A549 (cell line): ENCODE measurements around the gene NT5C. TPM values are rescaled to one million over a fixed set of nuclear protein-coding genes. Genes with fewer than 3 reads are reported as not detected.

Source experiments
- ATAC-seq, 2 experiments: fragments of 200-7000 bp in 1 of 2; fragments of >200 bp in 1 of 2; cut with Nextera tagmentation in 1 of 2; cut with Tn5 transposase in 1 of 2; 3 replicates each; pipeline versions ENCODE4 v1.8.0 to v1.9.1; 2018 to 2020; ENCODE audit warnings: mild to moderate bottlenecking in 1 of 2, moderate library complexity in 1 of 2
- CTCF ChIA-PET: fragments of 300-600 bp; sonication (Branson Sonifier 250); formaldehyde crosslinking; extraction: SDS; loops from one replicate; lab custom pipeline; 2021; ENCODE audit warnings: antibody characterized with exemption, inconsistent platforms; lab: Yijun Ruan, JAX
- POLR2A ChIA-PET: fragments of 350-600 bp; formaldehyde crosslinking; extraction: SDS; loops from one replicate; lab custom pipeline; 2021; ENCODE audit warnings: antibody characterized with exemption, inconsistent platforms; lab: Yijun Ruan, JAX
- DNase-seq, 2 experiments: peaks; one replicate each; pipeline versions ENCODE4 v3.0.0 to v3.0.0-alpha.2; 2011 to 2016; ENCODE audit warnings: low read depth in 1 of 2, low spot score in 1 of 2
- FAIRE-seq: peaks from 2 replicates; lab custom pipeline; 2011; peaks lifted over from hg19 to GRCh38; lab: Jason Lieb, UNC
- H3K27ac ChIP-seq, 2 experiments: fragments of >200 bp; sonication (Bioruptor Twin); formaldehyde crosslinking; 3 replicates each; pipeline ENCODE4 v1.5.1; 2016 to 2017
- H3K4me1 ChIP-seq: fragments of >200 bp; sonication (Bioruptor Twin); formaldehyde crosslinking; 3 replicates; pipeline ENCODE4 v1.6.1; 2016
- H3K4me2 ChIP-seq: fragments of >200 bp; sonication (Bioruptor Twin); formaldehyde crosslinking; 3 replicates; pipeline ENCODE4 v1.6.1; 2016
- H3K4me3 ChIP-seq: fragments of >200 bp; sonication (Bioruptor Twin); formaldehyde crosslinking; 3 replicates; pipeline ENCODE4 v1.5.1; 2016
- H3K9me3 ChIP-seq: fragments of >200 bp; sonication (Bioruptor Twin); formaldehyde crosslinking; 3 replicates; pipeline ENCODE4 v1.6.1; 2016
- CBX2 ChIP-seq: fragments of 200-600 bp; sonication (generic); IDR thresholded peaks from 2 replicates; pipeline ENCODE4 v1.6.1; 2016; ENCODE audit warnings: low read depth, mild to moderate bottlenecking, borderline replicate concordance
- EHMT2 ChIP-seq: fragments of 200-600 bp; sonication (generic); IDR thresholded peaks from 2 replicates; pipeline ENCODE4 v1.6.1; 2016; ENCODE audit warnings: antibody characterized with exemption, low read depth, mild to moderate bottlenecking, moderate library complexity
- EP300 ChIP-seq, 2 experiments: fragments of >200 bp; sonication (Bioruptor Twin); formaldehyde crosslinking; IDR thresholded peaks; 2 replicates in 1 of 2; 3 replicates in 1 of 2; pipeline ENCODE4 v1.6.1; 2016 to 2017
- FOSB ChIP-seq: fragments of 250-450 bp; sonication (Bioruptor Pico); IDR thresholded peaks from 2 replicates; pipeline ENCODE4 v1.5.0; 2020; ENCODE audit warnings: mild to moderate bottlenecking, moderate library complexity
- FOSL2 ChIP-seq, 2 experiments: fragments of 450-650 bp in 1 of 2; fragments of >200 bp in 1 of 2; sonication (Bioruptor Twin) in 1 of 2; formaldehyde crosslinking; IDR thresholded peaks; 2 replicates each; pipeline versions ENCODE4 v1.5.0 to v1.6.1; 2016 to 2020; ENCODE audit warnings: mild to moderate bottlenecking in 1 of 2, moderate library complexity in 1 of 2
- FOXS1 ChIP-seq: fragments of 250-450 bp; sonication (Bioruptor Pico); IDR thresholded peaks from 2 replicates; pipeline ENCODE4 v1.5.0; 2020; ENCODE audit warnings: mild to moderate bottlenecking, moderate library complexity
- GATA3 ChIP-seq: IDR thresholded peaks from 2 replicates; pipeline ENCODE4 v1.6.1; 2012; ENCODE audit warnings: borderline replicate concordance
- HEYL ChIP-seq: fragments of 250-450 bp; sonication (Bioruptor Pico); IDR thresholded peaks from 2 replicates; pipeline ENCODE4 v1.8.0; 2021; ENCODE audit warnings: mild to moderate bottlenecking, moderate library complexity
- HOXB5 ChIP-seq: fragments of 250-450 bp; sonication (Bioruptor Pico); IDR thresholded peaks from 2 replicates; pipeline ENCODE4 v1.5.0; 2020; ENCODE audit warnings: mild to moderate bottlenecking, moderate library complexity
- JUN ChIP-seq, 2 experiments: fragments of >200 bp; sonication (Bioruptor Twin); formaldehyde crosslinking; IDR thresholded peaks; 2 replicates in 1 of 2; 3 replicates in 1 of 2; pipeline ENCODE4 v1.6.1; 2016 to 2017
- JUNB ChIP-seq: fragments of >200 bp; sonication (Bioruptor Twin); formaldehyde crosslinking; IDR thresholded peaks from 2 replicates; pipeline ENCODE4 v1.6.1; 2016
- KDM1A ChIP-seq: fragments of 200-600 bp; sonication (generic); IDR thresholded peaks from 2 replicates; pipeline ENCODE4 v1.6.1; 2016; ENCODE audit warnings: low read depth, mild to moderate bottlenecking
- KDM5A ChIP-seq: fragments of 200-600 bp; sonication (generic); IDR thresholded peaks from 2 replicates; pipeline ENCODE4 v1.6.1; 2016; ENCODE audit warnings: antibody characterized with exemption, mild to moderate bottlenecking
- MYC ChIP-seq: IDR thresholded peaks from 2 replicates; pipeline ENCODE4 v1.6.1; 2012; ENCODE audit warnings: mild to moderate bottlenecking, inconsistent platforms, low read length, improper control_type of control experiment, borderline replicate concordance
- NPAS2 ChIP-seq: fragments of 250-450 bp; sonication (Bioruptor Pico); IDR thresholded peaks from 2 replicates; pipeline ENCODE4 v1.8.0; 2022; ENCODE audit warnings: mild to moderate bottlenecking, moderate library complexity, borderline replicate concordance
- RAD21 ChIP-seq, 2 experiments: fragments of >200 bp in 1 of 2; sonication (Bioruptor Twin) in 1 of 2; formaldehyde crosslinking in 1 of 2; IDR thresholded peaks in 1 of 2; conservative IDR thresholded peaks in 1 of 2; 2 replicates in 1 of 2; 3 replicates in 1 of 2; pipeline ENCODE4 v1.6.1; 2012 to 2018; ENCODE audit warnings: inconsistent platforms in 1 of 2
- RARB ChIP-seq: fragments of 250-450 bp; sonication (Bioruptor Pico); IDR thresholded peaks from 2 replicates; pipeline ENCODE4 v1.8.0; 2021; ENCODE audit warnings: mild to moderate bottlenecking, moderate library complexity
- RCOR1 ChIP-seq: fragments of 150-350 bp; IDR thresholded peaks from 2 replicates; pipeline ENCODE4 v1.6.1; 2014; ENCODE audit warnings: antibody characterized with exemption, low read length, low read depth
- RFX5 ChIP-seq: fragments of 450-650 bp; IDR thresholded peaks from 2 replicates; pipeline ENCODE4 v1.7.1; 2014; ENCODE audit warnings: antibody characterized with exemption, mild to moderate bottlenecking, moderate library complexity
- TFCP2L1 ChIP-seq: fragments of 250-450 bp; sonication (Bioruptor Pico); IDR thresholded peaks from 2 replicates; pipeline ENCODE4 v1.5.0; 2021; ENCODE audit warnings: mild to moderate bottlenecking
- ZC3H11A ChIP-seq: fragments of 450-650 bp; IDR thresholded peaks from 2 replicates; pipeline ENCODE4 v1.6.1; 2014; ENCODE audit warnings: antibody characterized with exemption, mild to moderate bottlenecking
- ZNF302 ChIP-seq: fragments of 250-450 bp; sonication (Bioruptor Pico); IDR thresholded peaks from 2 replicates; pipeline ENCODE4 v1.9.0; 2021; ENCODE audit warnings: inconsistent platforms, mild to moderate bottlenecking, moderate library complexity
- ZSCAN20 ChIP-seq: fragments of 250-450 bp; sonication (Bioruptor Pico); IDR thresholded peaks from 2 replicates; pipeline ENCODE4 v1.8.0; 2022; ENCODE audit warnings: mild to moderate bottlenecking, moderate library complexity
- WGBS: methylation state at CpG from one replicate; pipeline ENCODE4 v1.1.6; 2017; ENCODE audit errors: missing lambda C conversion rate; 5-methylcytosine and 5-hydroxymethylcytosine counted together
- polyA plus RNA-seq, 4 experiments: library from polyadenylated mRNA; depleted of rRNA in 3 of 4; stranded (reverse); fragments of >200 nt; fragmentation: RNase III in 1 of 4; extraction: RNeasy Plus Mini Kit Qiagen cat#74134 plus additional on column Dnase treatment in 1 of 4; gene quantifications; 2 replicates in 3 of 4; 3 replicates in 1 of 4; pipeline ENCODE4 v1.2.3, GENCODE V29; 2011 to 2017
- TF ChIP-seq, protein P1 (sequence below): fragments of 250-450 bp; sonication (Bioruptor Pico); IDR thresholded peaks from 2 replicates; pipeline ENCODE4 v1.5.0; 2020; ENCODE audit warnings: low read depth, mild to moderate bottlenecking, moderate library complexity
- TF ChIP-seq, protein P2 (sequence below): IDR thresholded peaks from 2 replicates; pipeline ENCODE4 v1.6.1; 2012
- TF ChIP-seq, protein P3 (sequence below): fragments of >200 bp; sonication (Bioruptor Twin); formaldehyde crosslinking; IDR thresholded peaks from 3 replicates; pipeline ENCODE4 v1.5.1; 2016
- TF ChIP-seq, protein P4 (sequence below): fragments of 200-600 bp; sonication (generic); IDR thresholded peaks from 2 replicates; pipeline ENCODE4 v1.6.1; 2016; ENCODE audit warnings: antibody characterized with exemption, mild to moderate bottlenecking, moderate library complexity

Gene NT5C
- polyA plus RNA-seq, 2 of the 4 experiments (the other 2 are of a cell fraction) = 73.7 to 91.4 TPM

DNA sequence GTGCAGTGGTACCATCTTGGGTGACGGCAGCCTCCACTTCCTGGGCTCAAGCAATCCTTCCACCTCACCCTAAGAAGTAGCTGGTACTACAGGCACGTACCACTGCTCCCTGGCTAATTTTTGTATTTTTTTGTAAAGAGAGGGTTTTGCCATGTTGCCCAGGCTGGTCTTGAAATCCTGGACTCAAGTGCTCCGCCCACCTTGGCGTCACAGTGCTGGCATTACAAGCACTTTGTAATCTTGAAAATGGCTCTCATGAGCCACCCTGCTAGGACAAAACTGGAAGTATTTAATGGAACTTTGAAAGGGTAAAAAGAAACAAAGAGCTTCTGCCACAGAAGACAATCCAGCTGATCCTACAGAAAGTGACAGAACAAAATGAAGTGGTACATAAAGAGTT lies 42.0 kb upstream of the NT5C start:
- Histone ChIP-seq H3K27ac (no peak overlapping the region), H3K4me1 (0 out of 3 replicates have a peak, but pooled peaks cover 3% of the 10 kb centered on the region), H3K4me3 (no peak overlapping the region), H3K9me3 (no peaks in the 10 kb centered on the region), H3K4me2 (no peak overlapping the region)
- 90% methylated on average over 4 of the region's 4 CpGs for WGBS
- CTCF ChIA-PET = interaction anchor here (1.0 to 15.3 kb wide), 10 partner anchors 9 to 114 kb away, joined by 3 to 270 read pairs (median 9); partner anchors contain the start of genes ARMC7 and NT5C
- ATAC-seq (no peak), FAIRE-seq (no peak), DNase-seq (no peak)
- POLR2A ChIA-PET = interaction anchor here (1.2 to 1.3 kb wide), 2 partner anchors 10 to 19 kb away, joined by 3 to 8 read pairs; partner anchors contain the start of genes JPT1 and SUMO2
- TF ChIP-seq RCOR1 (no peak), FOSL2 (IDR thresholded peaks at IDR 0.05) (no peak), FOSL2 (CRISPR knock-in tag; IDR thresholded peaks at IDR 0.05) (no peak), FOXS1 (CRISPR knock-in tag) (no peak), HOXB5 (CRISPR knock-in tag) (no peak), GATA3 (no peak), RFX5 (no peak), RARB (no peak), KDM1A (no peak), CBX2 (no peak), MYC (no peak), JUNB (no peak), NPAS2 (CRISPR knock-in tag) (no peak), ZSCAN20 (CRISPR knock-in tag) (no peak)
- TF ChIP-seq, protein P1, sequence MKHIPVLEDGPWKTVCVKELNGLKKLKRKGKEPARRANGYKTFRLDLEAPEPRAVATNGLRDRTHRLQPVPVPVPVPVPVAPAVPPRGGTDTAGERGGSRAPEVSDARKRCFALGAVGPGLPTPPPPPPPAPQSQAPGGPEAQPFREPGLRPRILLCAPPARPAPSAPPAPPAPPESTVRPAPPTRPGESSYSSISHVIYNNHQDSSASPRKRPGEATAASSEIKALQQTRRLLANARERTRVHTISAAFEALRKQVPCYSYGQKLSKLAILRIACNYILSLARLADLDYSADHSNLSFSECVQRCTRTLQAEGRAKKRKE (CRISPR knock-in tag) = no peak
- TF ChIP-seq, protein P2, sequence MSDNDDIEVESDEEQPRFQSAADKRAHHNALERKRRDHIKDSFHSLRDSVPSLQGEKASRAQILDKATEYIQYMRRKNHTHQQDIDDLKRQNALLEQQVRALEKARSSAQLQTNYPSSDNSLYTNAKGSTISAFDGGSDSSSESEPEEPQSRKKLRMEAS = no peak

DNA sequence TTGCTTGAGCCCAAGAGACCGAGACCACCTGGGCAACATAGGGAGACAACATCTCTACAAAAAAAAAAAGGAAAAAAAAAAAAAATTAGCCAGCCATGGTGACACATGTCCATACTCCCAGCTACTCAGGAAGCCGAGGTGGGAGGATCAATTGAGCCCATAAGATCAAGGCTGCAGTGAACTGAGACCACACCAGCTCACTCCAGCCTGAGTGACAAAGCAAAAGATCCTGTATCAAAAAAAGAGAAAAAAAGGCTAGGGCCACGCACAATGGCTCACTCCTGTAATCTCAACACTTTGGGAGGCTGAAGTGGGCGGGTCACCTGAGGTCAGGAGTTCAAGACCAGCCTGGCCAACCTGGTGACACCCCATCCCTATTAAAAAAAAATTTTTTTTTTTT lies 37.5 kb upstream of the NT5C start:
- POLR2A ChIA-PET = interaction anchor here (0.7 kb wide), 3 partner anchors 30 to 296 kb away, joined by 3 to 4 read pairs (median 3); partner anchors contain the start of gene FDXR
- WGBS = 88% methylated on average over 4 of the region's 4 CpGs
- no peak for ATAC-seq

More for the DNA sequence above, 37.5 kb upstream of the NT5C start:
- H3K9me3 ChIP-seq = no peaks in the 10 kb centered on the region
- TF ChIP-seq ZC3H11A (no peak), KDM1A (no peak), TFCP2L1 (no peak), FOSB (CRISPR knock-in tag) (no peak), HEYL (no peak), KDM5A (no peak), CBX2 (no peak), RFX5 (no peak), EP300 (IDR thresholded peaks at IDR 0.05) (no peak), EHMT2 (no peak), JUN (IDR thresholded peaks at IDR 0.05) (no peak), ZNF302 (CRISPR knock-in tag) (no peak), RAD21 (conservative IDR thresholded peaks at IDR 0.05 in 1 of 2, IDR thresholded peaks at IDR 0.05 in 1 of 2) (no peak)
- TF ChIP-seq, protein P3, sequence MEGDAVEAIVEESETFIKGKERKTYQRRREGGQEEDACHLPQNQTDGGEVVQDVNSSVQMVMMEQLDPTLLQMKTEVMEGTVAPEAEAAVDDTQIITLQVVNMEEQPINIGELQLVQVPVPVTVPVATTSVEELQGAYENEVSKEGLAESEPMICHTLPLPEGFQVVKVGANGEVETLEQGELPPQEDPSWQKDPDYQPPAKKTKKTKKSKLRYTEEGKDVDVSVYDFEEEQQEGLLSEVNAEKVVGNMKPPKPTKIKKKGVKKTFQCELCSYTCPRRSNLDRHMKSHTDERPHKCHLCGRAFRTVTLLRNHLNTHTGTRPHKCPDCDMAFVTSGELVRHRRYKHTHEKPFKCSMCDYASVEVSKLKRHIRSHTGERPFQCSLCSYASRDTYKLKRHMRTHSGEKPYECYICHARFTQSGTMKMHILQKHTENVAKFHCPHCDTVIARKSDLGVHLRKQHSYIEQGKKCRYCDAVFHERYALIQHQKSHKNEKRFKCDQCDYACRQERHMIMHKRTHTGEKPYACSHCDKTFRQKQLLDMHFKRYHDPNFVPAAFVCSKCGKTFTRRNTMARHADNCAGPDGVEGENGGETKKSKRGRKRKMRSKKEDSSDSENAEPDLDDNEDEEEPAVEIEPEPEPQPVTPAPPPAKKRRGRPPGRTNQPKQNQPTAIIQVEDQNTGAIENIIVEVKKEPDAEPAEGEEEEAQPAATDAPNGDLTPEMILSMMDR = no peak
- TF ChIP-seq, protein P4, sequence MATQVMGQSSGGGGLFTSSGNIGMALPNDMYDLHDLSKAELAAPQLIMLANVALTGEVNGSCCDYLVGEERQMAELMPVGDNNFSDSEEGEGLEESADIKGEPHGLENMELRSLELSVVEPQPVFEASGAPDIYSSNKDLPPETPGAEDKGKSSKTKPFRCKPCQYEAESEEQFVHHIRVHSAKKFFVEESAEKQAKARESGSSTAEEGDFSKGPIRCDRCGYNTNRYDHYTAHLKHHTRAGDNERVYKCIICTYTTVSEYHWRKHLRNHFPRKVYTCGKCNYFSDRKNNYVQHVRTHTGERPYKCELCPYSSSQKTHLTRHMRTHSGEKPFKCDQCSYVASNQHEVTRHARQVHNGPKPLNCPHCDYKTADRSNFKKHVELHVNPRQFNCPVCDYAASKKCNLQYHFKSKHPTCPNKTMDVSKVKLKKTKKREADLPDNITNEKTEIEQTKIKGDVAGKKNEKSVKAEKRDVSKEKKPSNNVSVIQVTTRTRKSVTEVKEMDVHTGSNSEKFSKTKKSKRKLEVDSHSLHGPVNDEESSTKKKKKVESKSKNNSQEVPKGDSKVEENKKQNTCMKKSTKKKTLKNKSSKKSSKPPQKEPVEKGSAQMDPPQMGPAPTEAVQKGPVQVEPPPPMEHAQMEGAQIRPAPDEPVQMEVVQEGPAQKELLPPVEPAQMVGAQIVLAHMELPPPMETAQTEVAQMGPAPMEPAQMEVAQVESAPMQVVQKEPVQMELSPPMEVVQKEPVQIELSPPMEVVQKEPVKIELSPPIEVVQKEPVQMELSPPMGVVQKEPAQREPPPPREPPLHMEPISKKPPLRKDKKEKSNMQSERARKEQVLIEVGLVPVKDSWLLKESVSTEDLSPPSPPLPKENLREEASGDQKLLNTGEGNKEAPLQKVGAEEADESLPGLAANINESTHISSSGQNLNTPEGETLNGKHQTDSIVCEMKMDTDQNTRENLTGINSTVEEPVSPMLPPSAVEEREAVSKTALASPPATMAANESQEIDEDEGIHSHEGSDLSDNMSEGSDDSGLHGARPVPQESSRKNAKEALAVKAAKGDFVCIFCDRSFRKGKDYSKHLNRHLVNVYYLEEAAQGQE = no peak
- H3K4me3 ChIP-seq = no peak overlapping the region
- H3K27ac ChIP-seq = no peak overlapping the region
- DNase-seq (no peak), FAIRE-seq (no peak)
- 0 out of 3 replicates have a peak, but pooled peaks cover 3% of the 10 kb centered on the region for H3K4me1 ChIP-seq
- no peak overlapping the region for H3K4me2 ChIP-seq
- CTCF ChIA-PET = interaction anchor here (0.6 to 15.3 kb wide), 13 partner anchors 9 to 1269 kb away, joined by 3 to 270 read pairs (median 5); partner anchors contain the start of genes ARMC7 and NT5C
